T-cell (primary cell): ENCODE data around the gene SLC25A29. TPM values are rescaled to one million over a fixed set of nuclear protein-coding genes. Genes with fewer than 3 reads are reported as not detected.

Experiments
- ATAC-seq, 4 experiments: fragments of 200-7000 bp in 3 of 4; fragments of 150-1000 bp in 1 of 4; cut with Tn5 transposase; replicated peaks in 1 of 4; 1 replicate in 3 of 4; 2 replicates in 1 of 4; pipeline ENCODE4 v1.10.0; 2021; ENCODE audit warnings: moderate library complexity in 3 of 4, mild to moderate bottlenecking in 2 of 4, moderate number of reproducible peaks in 1 of 4
- CTCF ChIA-PET, 2 donors: fragments of 300-600 bp; sonication (Branson Sonifier 250); formaldehyde crosslinking; loops; one replicate each; lab custom pipeline; 2022; ENCODE audit warnings: antibody characterized with exemption in 2 of 2; lab: Charles Lee
- POLR2A ChIA-PET, 2 donors: fragments of 300-600 bp; sonication (Branson Sonifier 250); formaldehyde crosslinking; loops; one replicate each; lab custom pipeline; 2022; ENCODE audit warnings: antibody characterized with exemption in 2 of 2; lab: Charles Lee
- DNase-seq, 35 experiments: peaks; one replicate each; pipeline versions ENCODE4 v3.0.0 to v3.0.0-alpha.2; 2013 to 2023
- H3K27ac ChIP-seq: one replicate; pipeline ENCODE4 v1.5.1; 2013; ENCODE audit warnings: low read length
- H3K27me3 ChIP-seq, 2 experiments: replicated peaks in 1 of 2; 1 replicate in 1 of 2; 2 replicates in 1 of 2; pipeline versions ENCODE4 v1.6.1 to v1.7.0; 2013; ENCODE audit warnings: low read length in 1 of 2, mixed read lengths in 1 of 2; ENCODE audit not compliant: control insufficient read depth in 2 of 2, insufficient read depth in 2 of 2; ENCODE audit errors: extremely low read depth in 1 of 2
- H3K36me3 ChIP-seq, 2 donors: 1 replicate in 1 of 2; 2 replicates in 1 of 2; pipeline versions ENCODE4 v1.6.1 to v1.7.0; 2013; ENCODE audit warnings: low read length in 1 of 2; ENCODE audit not compliant: control insufficient read depth in 2 of 2, insufficient read depth in 1 of 2; ENCODE audit errors: extremely low read depth in 1 of 2
- H3K4me1 ChIP-seq, 2 experiments: 1 replicate in 1 of 2; 2 replicates in 1 of 2; pipeline versions ENCODE4 v1.6.1 to v1.7.0; 2013; ENCODE audit warnings: low read length in 2 of 2, mixed read lengths in 1 of 2; ENCODE audit not compliant: insufficient read depth in 2 of 2, control insufficient read depth in 1 of 2; ENCODE audit errors: extremely low read depth in 1 of 2
- H3K4me3 ChIP-seq, 2 donors: 1 replicate in 1 of 2; 2 replicates in 1 of 2; pipeline versions ENCODE4 v1.5.1 to v1.7.0; 2013; ENCODE audit warnings: mild to moderate bottlenecking in 2 of 2, low read length in 1 of 2, moderate library complexity in 1 of 2; ENCODE audit not compliant: control insufficient read depth in 1 of 2; ENCODE audit errors: extremely low read depth in 1 of 2
- H3K9me3 ChIP-seq: 2 replicates; pipeline ENCODE4 v1.7.0; 2013
- H3K27ac Mint-ChIP-seq, 2 donors: one replicate each; pipeline ENCODE4 v1.8.0; 2020 to 2021; ENCODE audit warnings: mild to moderate bottlenecking in 2 of 2, mixed read lengths in 2 of 2
- H3K27me3 Mint-ChIP-seq, 2 donors: one replicate each; pipeline ENCODE4 v1.8.0; 2021 to 2022; ENCODE audit warnings: mixed read lengths in 2 of 2
- H3K36me3 Mint-ChIP-seq: one replicate; pipeline ENCODE4 v1.8.0; 2021; ENCODE audit warnings: mixed read lengths
- H3K4me1 Mint-ChIP-seq, 3 donors: one replicate each; pipeline ENCODE4 v1.8.0; 2020 to 2022; ENCODE audit warnings: mixed read lengths in 3 of 3, mild to moderate bottlenecking in 1 of 3
- H3K4me3 Mint-ChIP-seq, 3 donors: one replicate each; pipeline ENCODE4 v1.8.0; 2020 to 2022; ENCODE audit warnings: mild to moderate bottlenecking in 3 of 3, mixed read lengths in 3 of 3, moderate library complexity in 3 of 3
- H3K9me3 Mint-ChIP-seq, 3 donors: one replicate each; pipeline ENCODE4 v1.8.0; 2020 to 2022; ENCODE audit warnings: mixed read lengths in 3 of 3
- WGBS: methylation state at CpG from one replicate; pipeline ENCODE4 v1.1.5; 2013; ENCODE audit warnings: missing lambda C conversion rate; ENCODE audit not compliant: insufficient coverage; 5-methylcytosine and 5-hydroxymethylcytosine counted together
- total RNA-seq, 35 experiments: library from RNA in 6 of 35; stranded (reverse) in 6 of 35; fragments of 120-200 nt in 1 of 35; gene quantifications; one replicate each; pipeline versions ENCODE4 v1.2.1 to v1.2.4 and lab custom pipeline; 2013 to 2026

SLC25A29 gene
- total RNA-seq, 5 donors from 2014 or later (not counting 1 experiment from before 2014, with no cell fraction given): 4.7 to 74.1 (median 33.4) TPM

- CTCF ChIA-PET: no interaction called here
- DNase-seq (no peak), ATAC-seq (no peak)
- no peak overlapping the region for H3K27ac Mint-ChIP-seq
- WGBS: 94% methylated on average over 24 of the region's 24 CpGs
- no peaks in the 10 kb centered on the region for H3K9me3 Mint-ChIP-seq
- Histone ChIP-seq H3K27me3 (peaks cover 0 to 2% of the 10 kb centered on the region in 2 experiments), H3K9me3 (no peaks in the 10 kb centered on the region), H3K4me3 (no peak overlapping the region), H3K36me3 (no peaks in the 10 kb centered on the region), H3K27ac (no peak overlapping the region), H3K4me1 (no peaks in the 10 kb centered on the region)
- H3K4me3 Mint-ChIP-seq: no peak overlapping the region
- H3K4me1 Mint-ChIP-seq: no peaks in the 10 kb centered on the region
- POLR2A ChIA-PET: no interaction called here
- H3K36me3 Mint-ChIP-seq: no peaks in the 10 kb centered on the region
- no peaks in the 10 kb centered on the region for H3K27me3 Mint-ChIP-seq
Measured at GRCh38 chr14:100327128-100327527, 20.9 kb upstream of the SLC25A29 start.

DNA sequence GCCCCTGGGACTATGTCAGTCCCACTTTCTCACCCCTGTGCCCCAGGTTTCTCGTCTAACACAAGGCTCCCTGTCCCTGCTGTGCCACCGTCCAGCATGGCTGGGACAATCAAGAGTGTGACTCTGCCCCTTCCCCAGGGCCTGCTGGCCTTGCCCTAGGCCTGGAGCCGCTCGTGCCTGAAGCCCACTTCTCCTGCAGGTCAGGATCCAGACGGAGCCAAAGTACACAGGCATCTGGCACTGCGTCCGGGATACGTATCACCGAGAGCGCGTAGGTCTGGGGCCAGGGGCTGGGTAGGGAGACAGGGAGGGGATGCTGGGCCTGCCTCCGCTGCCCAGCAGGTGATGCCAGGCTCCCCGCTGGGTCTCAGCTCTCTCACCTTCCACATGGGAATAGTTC is 19.7 kb upstream of the SLC25A29 start:
- Mint-ChIP-seq H3K36me3 (no peaks in the 10 kb centered on the region), H3K27ac (no peak overlapping the region), H3K4me3 (no peak overlapping the region), H3K27me3 (no peaks in the 10 kb centered on the region), H3K9me3 (no peaks in the 10 kb centered on the region), H3K4me1 (no peaks in the 10 kb centered on the region)
- 70% methylated on average over 6 of the region's 13 CpGs for WGBS
- Histone ChIP-seq H3K27ac (no peak overlapping the region), H3K36me3 (no peaks in the 10 kb centered on the region), H3K4me3 (no peak overlapping the region), H3K4me1 (no peaks in the 10 kb centered on the region), H3K27me3 (peaks cover 0 to 5% of the 10 kb centered on the region in 2 experiments), H3K9me3 (no peaks in the 10 kb centered on the region)
- POLR2A ChIA-PET: no interaction called here
- CTCF ChIA-PET: no interaction called here
- no peak for DNase-seq
- ATAC-seq: no peak

DNA sequence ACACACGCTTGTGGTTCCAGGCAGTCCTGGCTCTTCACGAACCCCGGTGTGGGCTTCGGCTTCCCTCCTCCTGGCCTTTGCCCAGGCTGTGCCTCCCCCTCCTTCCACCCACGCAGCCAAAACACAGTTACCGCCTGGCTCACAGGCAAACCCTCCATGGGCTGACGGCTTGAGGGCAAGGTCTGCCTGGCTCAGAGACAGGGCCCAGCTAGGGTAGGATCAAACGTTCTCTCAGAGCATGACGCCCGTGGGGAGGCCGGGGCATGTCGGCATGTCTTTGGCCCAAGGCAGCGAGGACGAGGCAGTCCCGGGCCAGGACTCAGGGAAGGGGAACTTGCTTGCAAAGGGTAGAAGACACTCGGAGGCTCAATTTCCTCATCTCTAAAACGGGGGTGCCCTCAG is 19.0 kb upstream of the SLC25A29 start:
- H3K4me3 ChIP-seq: no peak overlapping the region
- H3K27ac ChIP-seq: no peak overlapping the region
- no peaks in the 10 kb centered on the region for H3K9me3 ChIP-seq
- Mint-ChIP-seq H3K27ac (no peak overlapping the region), H3K4me3 (no peak overlapping the region), H3K27me3 (no peaks in the 10 kb centered on the region), H3K4me1 (no peaks in the 10 kb centered on the region), H3K9me3 (no peaks in the 10 kb centered on the region), H3K36me3 (no peaks in the 10 kb centered on the region)
- H3K4me1 ChIP-seq: no peaks in the 10 kb centered on the region
- DNase-seq (no peak), ATAC-seq (no peak)
- peaks cover 0 to 5% of the 10 kb centered on the region in 2 experiments for H3K27me3 ChIP-seq
- H3K36me3 ChIP-seq: no peaks in the 10 kb centered on the region
- WGBS: 94% methylated on average over 15 of the region's 17 CpGs
- ChIA-PET CTCF (no interaction called here), POLR2A (no interaction called here)

GRCh38 chr14:100323942-100324307 is 17.7 kb upstream of the SLC25A29 start:
- ChIA-PET POLR2A (no interaction called here), CTCF (no interaction called here)
- Mint-ChIP-seq H3K27me3 (no peaks in the 10 kb centered on the region), H3K36me3 (no peaks in the 10 kb centered on the region), H3K27ac (no peak overlapping the region), H3K9me3 (no peaks in the 10 kb centered on the region), H3K4me1 (peaks cover 0 to 3% (median 0%) of the 10 kb centered on the region in 3 donors), H3K4me3 (no peak overlapping the region)
- ATAC-seq (no peak), DNase-seq (no peak)
- H3K4me1 ChIP-seq: no peaks in the 10 kb centered on the region
- no peak overlapping the region for H3K27ac ChIP-seq
- no peaks in the 10 kb centered on the region for H3K9me3 ChIP-seq
- H3K36me3 ChIP-seq: no peaks in the 10 kb centered on the region
- H3K27me3 ChIP-seq: peaks cover 0 to 5% of the 10 kb centered on the region in 2 experiments
- no peak overlapping the region for H3K4me3 ChIP-seq
- WGBS: 80% methylated on average over 6 of the region's 8 CpGs

DNA sequence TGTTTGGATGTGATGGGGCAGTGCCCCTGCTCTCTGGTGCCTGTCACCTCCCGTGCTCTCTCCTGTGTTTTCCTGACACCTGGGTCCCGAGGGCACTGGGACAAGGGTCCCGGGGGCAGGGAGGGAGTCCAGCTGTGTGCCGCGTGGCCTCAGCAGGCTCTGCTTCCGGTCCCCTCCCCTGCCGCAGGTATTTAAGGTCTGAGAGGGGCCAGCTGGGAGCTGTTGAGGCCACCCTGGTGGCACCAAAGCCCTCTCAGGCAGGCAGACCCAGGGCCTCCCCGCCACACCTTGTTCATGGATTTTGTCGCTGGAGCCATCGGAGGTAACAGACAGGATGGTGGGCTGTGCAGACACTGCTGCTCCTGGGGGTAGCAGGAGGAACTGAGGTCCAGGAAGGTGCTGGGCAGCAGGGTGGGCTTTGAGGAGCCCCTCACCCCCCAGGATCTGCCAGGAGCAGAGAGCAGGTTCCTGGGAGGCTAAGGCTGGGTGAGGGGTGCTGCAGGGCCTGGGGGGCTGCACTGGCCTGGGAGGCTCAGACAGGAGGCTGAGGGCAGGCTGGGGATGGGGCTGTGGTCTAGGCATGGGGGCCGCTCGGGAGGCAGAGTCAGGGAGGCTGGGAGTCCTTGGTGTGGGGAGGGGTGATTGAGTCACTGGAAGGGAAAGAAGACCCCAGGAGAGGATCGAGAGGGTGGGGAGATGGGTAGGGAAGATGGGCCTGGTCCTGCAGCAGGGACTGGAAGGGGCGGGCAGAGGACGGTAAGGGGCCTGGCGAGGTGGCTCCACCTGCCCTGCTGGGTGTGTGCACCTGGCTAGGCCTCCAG is 17.1 kb upstream of the SLC25A29 start, which contains the start of gene SLC25A47:
Gene SLC25A47, plus strand, starts transcription at position 219 of the 821 bp plus-strand sequence. Its CDS starts 76 bp downstream, at position 295.
- H3K4me1 ChIP-seq: peaks cover 0 to 3% of the 10 kb centered on the region in 2 experiments
- Mint-ChIP-seq H3K27ac (no peak within 1 kb of the TSS), H3K27me3 (no peaks in the 10 kb centered on the region), H3K4me3 (no peak within 1 kb of the TSS), H3K4me1 (peaks cover 0 to 3% (median 0%) of the 10 kb centered on the region in 3 donors), H3K36me3 (no peaks in the 10 kb centered on the region), H3K9me3 (no peaks in the 10 kb centered on the region)
- no peak within 1 kb of the TSS for H3K27ac ChIP-seq
- 92% methylated on average over 13 of the region's 16 CpGs for WGBS
- H3K36me3 ChIP-seq: no peaks in the 10 kb centered on the region
- DNase-seq (no peak), ATAC-seq (no peak)
- POLR2A ChIA-PET: no interaction called here
- CTCF ChIA-PET: no interaction called here
- H3K4me3 ChIP-seq: no peak within 1 kb of the TSS
- no peaks in the 10 kb centered on the region for H3K9me3 ChIP-seq
- peaks cover 0 to 5% of the 10 kb centered on the region in 2 experiments for H3K27me3 ChIP-seq

- Mint-ChIP-seq H3K9me3 (no peaks in the 10 kb centered on the region), H3K4me3 (no peak overlapping the region), H3K4me1 (peaks cover 0 to 7% (median 2%) of the 10 kb centered on the region in 3 donors), H3K27me3 (no peaks in the 10 kb centered on the region), H3K36me3 (no peaks in the 10 kb centered on the region), H3K27ac (no peak overlapping the region)
- no peaks in the 10 kb centered on the region for H3K36me3 ChIP-seq
- no peak overlapping the region for H3K27ac ChIP-seq
- CTCF ChIA-PET: no interaction called here
- DNase-seq (no peak), ATAC-seq (no peak)
- H3K4me3 ChIP-seq: no peak overlapping the region
- peaks cover 0 to 5% of the 10 kb centered on the region in 2 experiments for H3K27me3 ChIP-seq
- H3K4me1 ChIP-seq: peaks cover 0 to 12% of the 10 kb centered on the region in 2 experiments
- 87% methylated on average over 10 of the region's 15 CpGs for WGBS
- POLR2A ChIA-PET: no interaction called here
- H3K9me3 ChIP-seq: no peaks in the 10 kb centered on the region
Measured at GRCh38 chr14:100322138-100322957, 16.1 kb upstream of the SLC25A29 start.
